ENCODE measurements around the gene CPT1B.

DNA sequence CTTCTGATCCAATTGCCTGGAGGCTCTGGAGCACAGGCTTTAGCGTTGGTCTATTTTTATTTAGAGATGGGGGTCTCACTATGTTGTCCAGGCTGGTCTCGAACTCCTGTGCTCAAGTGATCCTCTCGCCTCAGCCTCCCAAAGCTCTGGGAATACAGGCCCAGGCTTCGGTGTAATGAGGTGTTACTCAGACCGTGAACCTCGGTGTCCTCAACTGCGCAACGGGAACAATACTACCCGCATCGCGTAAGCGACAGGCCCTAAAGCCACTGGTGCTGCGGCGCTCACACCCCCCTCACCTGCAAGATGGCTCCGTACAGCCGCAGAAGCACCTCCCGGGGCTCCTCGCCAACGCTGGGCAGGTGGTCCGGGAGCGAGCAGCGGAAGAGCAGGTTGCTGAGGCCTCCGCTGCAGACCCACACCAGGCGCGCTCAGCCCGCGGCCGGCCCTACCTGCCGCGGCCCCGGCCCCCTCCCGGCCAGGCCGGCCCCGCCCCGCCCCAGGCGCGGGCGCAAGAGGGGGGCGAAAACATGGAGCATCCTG, 3.8 kb upstream of the CPT1B start:
- TF ChIP-seq, protein P1, sequence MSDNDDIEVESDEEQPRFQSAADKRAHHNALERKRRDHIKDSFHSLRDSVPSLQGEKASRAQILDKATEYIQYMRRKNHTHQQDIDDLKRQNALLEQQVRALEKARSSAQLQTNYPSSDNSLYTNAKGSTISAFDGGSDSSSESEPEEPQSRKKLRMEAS (IDR thresholded peaks at IDR 0.05; ENCODE audit: insufficient read depth, insufficient read length), result no peak
- TF ChIP-seq CTCF (IDR thresholded peaks at IDR 0.05; ENCODE audit: extremely low read depth in 1 of 2, insufficient read depth in 1 of 2, low read depth in 1 of 2, low read length in 2 of 2) (no peak), POLR2A (IDR thresholded peaks at IDR 0.05; ENCODE audit: low read depth, low read length) (no peak), EZH2 (IDR thresholded peaks at IDR 0.05; ENCODE audit: borderline replicate concordance, low read depth, low read length, severe bottlenecking) (no peak), POLR2AphosphoS5 (IDR thresholded peaks at IDR 0.05; ENCODE audit: insufficient read depth, low read depth, low read length) (no peak), JUN (IDR thresholded peaks at IDR 0.05; ENCODE audit: borderline replicate concordance, insufficient read depth, insufficient read length, low read depth) (no peak)

Measured in endothelial cell of umbilical vein (primary cell).